HepG2 (cell line): ENCODE results near the gene SLCO4A1. TPM values are rescaled to one million over a fixed set of nuclear protein-coding genes. Genes with fewer than 3 reads are reported as not detected.

ENCODE experiments used
- ATAC-seq: fragments of 200-7000 bp; cut with Tn5 transposase; 3 replicates; pipeline ENCODE4 v1.9.1; 2020; ENCODE audit warnings: mild to moderate bottlenecking, moderate library complexity
- BruUV-seq: library from RNA; stranded (reverse); fragments of 400-500 nt; replicated peaks from 2 replicates; lab custom pipeline; 2021; lab: Mats Ljungman, UMichigan
- CTCF ChIA-PET: fragments of 300-600 bp; formaldehyde crosslinking; extraction: SDS; loops from one replicate; lab custom pipeline; 2021; ENCODE audit warnings: low total read pairs, inconsistent platforms, low intra/inter-chr PET ratio; lab: Yijun Ruan, JAX
- POLR2A ChIA-PET: fragments of 350-600 bp; sonication (Branson Sonifier 250); formaldehyde crosslinking; loops from one replicate; lab custom pipeline; 2020; ENCODE audit warnings: antibody characterized with exemption, inconsistent platforms; lab: Yijun Ruan, JAX
- DNase-seq: peaks from one replicate; pipeline ENCODE4 v3.0.0-alpha.2; 2015; ENCODE audit warnings: low spot score
- FAIRE-seq: peaks from 3 replicates; lab custom pipeline; 2011; peaks lifted over from hg19 to GRCh38; lab: Jason Lieb, UNC
- H2AFZ ChIP-seq: one replicate; pipeline ENCODE4 v1.6.1; 2011; ENCODE audit warnings: low read length, inconsistent platforms
- H3K27ac ChIP-seq: fragments of 300-600 bp; 3 replicates; pipeline ENCODE4 v1.8.0; 2011; ENCODE audit warnings: mixed run types, mild to moderate bottlenecking, mixed read lengths, low read length, inconsistent platforms; ENCODE audit not compliant: insufficient read depth; ENCODE audit errors: extremely low read length
- H3K27me3 ChIP-seq, 2 experiments: fragments of 200-600 bp in 1 of 2; 2 replicates in 1 of 2; 3 replicates in 1 of 2; pipeline versions ENCODE4 v1.6.0 to v1.8.0; 2011; ENCODE audit warnings: low read length in 2 of 2, mild to moderate bottlenecking in 2 of 2, moderate library complexity in 2 of 2, inconsistent platforms in 1 of 2; ENCODE audit not compliant: insufficient read depth in 2 of 2, control insufficient read depth in 1 of 2
- H3K36me3 ChIP-seq, 2 experiments: fragments of 200-600 bp in 1 of 2; replicated peaks in 1 of 2; 2 replicates in 1 of 2; 3 replicates in 1 of 2; pipeline versions ENCODE4 v1.5.1 to v1.8.0; 2011; ENCODE audit warnings: low read length in 2 of 2, inconsistent platforms in 1 of 2; ENCODE audit not compliant: insufficient read depth in 2 of 2, control insufficient read depth in 1 of 2
- H3K4me1 ChIP-seq: 2 replicates; pipeline ENCODE4 v1.5.1; 2012; ENCODE audit warnings: low read length, inconsistent platforms; ENCODE audit not compliant: insufficient read depth
- H3K4me2 ChIP-seq: 2 replicates; pipeline ENCODE4 v1.6.0; 2011; ENCODE audit warnings: low read depth, low read length, inconsistent platforms
- H3K4me3 ChIP-seq, 3 experiments: fragments of 200-600 bp in 1 of 3; sonication (generic), shearing (Covaris generic) in 1 of 3; replicated peaks in 1 of 3; 2 replicates each; pipeline ENCODE4 v1.5.1; 2011 to 2016; ENCODE audit warnings: low read length in 3 of 3, inconsistent platforms in 2 of 3, low read depth in 2 of 3, mild to moderate bottlenecking in 2 of 3, control low read depth in 1 of 3, mixed read lengths in 1 of 3; ENCODE audit not compliant: insufficient read depth in 1 of 3
- H3K79me2 ChIP-seq: one replicate; pipeline ENCODE4 v1.6.1; 2011; ENCODE audit warnings: low read length, inconsistent platforms; ENCODE audit not compliant: insufficient read depth
- H3K9ac ChIP-seq: 2 replicates; pipeline ENCODE4 v1.6.0; 2011; ENCODE audit warnings: mild to moderate bottlenecking, low read depth, low read length, inconsistent platforms; ENCODE audit not compliant: insufficient read depth
- H3K9me3 ChIP-seq: 2 replicates; pipeline ENCODE4 v1.5.1; 2012; ENCODE audit warnings: mild to moderate bottlenecking, low read length
- H4K20me1 ChIP-seq: 2 replicates; pipeline ENCODE4 v1.6.0; 2011; ENCODE audit warnings: inconsistent platforms, mild to moderate bottlenecking, low read length, moderate library complexity; ENCODE audit not compliant: insufficient read depth
- RAD21 ChIP-seq: fragments of 450-650 bp; formaldehyde crosslinking; IDR thresholded peaks from 2 replicates; pipeline ENCODE4 v1.5.0; 2020; ENCODE audit warnings: mild to moderate bottlenecking
- ZNF318 ChIP-seq: sonication (generic); formaldehyde crosslinking; IDR thresholded peaks from 2 replicates; pipeline ENCODE4 v1.4.0; 2020; ENCODE audit warnings: mild to moderate bottlenecking, missing genetic modification reagents
- WGBS: methylation state at CpG from one replicate; pipeline ENCODE4 v1.1.6; 2017; ENCODE audit warnings: low lambda C conversion rate; 5-methylcytosine and 5-hydroxymethylcytosine counted together
- in situ Hi-C: cut with HindIII; loops from 2 replicates; pipeline ENCODE4 v1.10.0; 2017; ENCODE audit warnings: low pct_unique_long_range_greater_than_20kb; ENCODE audit not compliant: extremely low pct_ligation_motif_present
- intact Hi-C: fragments of 100-400 bp; cut with micrococcal nuclease; formaldehyde crosslinking; loops from one replicate; pipeline ENCODE4 v1.10.0; 2022; ENCODE audit not compliant: unreplicated experiment
- polyA plus RNA-seq, 8 experiments: library from polyadenylated mRNA; depleted of rRNA in 3 of 8; stranded (reverse) in 7 of 8; unstranded in 1 of 8; fragments of >200 nt; fragmentation: Illumina TruSeq in 4 of 8; extraction: Trizol in 4 of 8; gene quantifications; 2 replicates each; pipeline versions ENCODE4 v1.2.1 to v1.2.3, GENCODE V29; 2011 to 2016; ENCODE audit warnings: low read depth in 4 of 8, missing spikeins in 1 of 8, mixed read lengths in 1 of 8; ENCODE audit not compliant: insufficient read depth in 1 of 8
- total RNA-seq, 5 experiments: library from RNA; depleted of rRNA; stranded (reverse); fragments of >200 nt; fragmentation: Illumina TruSeq; extraction: Trizol; gene quantifications; 2 replicates each; pipeline ENCODE4 v1.2.3, GENCODE V29; 2016; ENCODE audit warnings: low read depth in 1 of 5
- TF ChIP-seq, protein P1 (sequence below), 2 experiments: sonication (generic) in 1 of 2; formaldehyde crosslinking in 1 of 2; IDR thresholded peaks; 2 replicates each; pipeline versions ENCODE4 v1.5.1 to v1.6.1; 2011 to 2020; ENCODE audit warnings: borderline replicate concordance in 1 of 2, low read depth in 1 of 2, low read length in 1 of 2, mild to moderate bottlenecking in 1 of 2, missing genetic modification reagents in 1 of 2, moderate library complexity in 1 of 2
- TF ChIP-seq, protein P2 (sequence below): sonication (generic); formaldehyde crosslinking; conservative IDR thresholded peaks from 2 replicates; pipeline ENCODE4 v1.8.0; 2022; ENCODE audit warnings: low read depth, missing genetic modification reagents

SLCO4A1 gene
- total and polyA plus RNA-seq, 2 of the 13 experiments (the other 11 are each of a cell fraction or from before 2014, with no cell fraction given), result 55.5 to 112 TPM

DNA sequence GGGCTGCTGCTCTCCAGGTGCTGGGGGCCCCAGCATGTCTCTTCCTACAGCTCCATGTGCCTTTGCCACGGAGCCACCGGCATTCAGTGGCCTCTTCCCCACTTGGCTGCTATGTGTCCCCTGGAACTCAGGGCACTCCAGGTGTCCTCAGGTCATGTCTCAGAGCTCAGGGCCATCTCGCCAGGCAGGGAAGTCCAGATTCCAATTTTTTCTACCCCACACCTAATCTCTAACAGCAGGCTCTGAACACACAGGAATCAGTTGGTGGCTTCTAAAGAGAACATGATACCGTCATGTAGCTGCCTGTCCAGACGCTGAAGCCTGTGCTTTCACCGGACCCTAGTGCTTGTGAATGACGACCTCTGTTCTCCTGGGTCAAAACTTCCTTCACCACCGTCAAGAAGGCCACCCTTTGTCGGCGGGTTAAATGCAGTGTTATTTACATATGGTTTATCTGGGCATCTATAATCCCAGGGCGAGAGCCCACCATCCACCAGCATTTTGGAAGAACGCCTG lies 4.2 kb upstream of the SLCO4A1 start (continued):
- TF ChIP-seq ZNF318 (CRISPR knock-in tag), result no peak

DNA sequence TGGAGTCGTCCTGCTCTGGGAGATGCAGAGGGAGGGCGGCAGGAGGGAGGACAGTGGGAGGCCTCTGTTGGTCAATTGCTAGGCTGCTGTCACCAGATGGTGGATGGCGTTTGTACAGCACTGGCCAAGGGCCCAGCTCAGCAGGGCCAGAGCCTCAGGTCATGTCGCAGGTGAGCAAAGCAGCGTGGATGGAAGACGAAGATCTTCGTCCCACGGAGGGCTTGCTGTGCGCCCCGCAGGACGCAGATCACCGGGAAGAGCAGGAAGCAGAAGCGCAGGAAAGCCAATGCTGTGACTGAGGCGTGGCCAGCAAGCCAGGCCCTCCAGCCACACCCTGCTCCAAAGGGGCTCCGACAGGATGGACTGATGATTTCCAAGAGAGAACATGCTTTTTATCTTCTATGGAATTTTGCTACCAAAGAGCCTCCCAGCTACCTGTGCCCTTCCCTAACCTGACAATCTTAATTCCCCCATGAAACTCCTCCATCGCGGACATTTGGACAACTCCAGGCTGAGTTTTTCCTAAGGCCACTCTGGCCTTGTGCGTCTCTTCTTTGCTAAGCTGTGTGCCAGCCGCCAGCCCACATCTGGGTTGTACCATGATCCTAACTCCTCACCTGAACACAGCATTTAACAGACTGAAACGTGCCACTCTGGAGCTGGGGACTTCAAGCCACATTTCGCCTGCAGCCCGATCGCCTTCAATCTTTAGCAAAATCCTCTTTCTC lies 3.5 kb upstream of the SLCO4A1 start:
- in situ Hi-C loops (no loop called here), intact Hi-C loops (no loop called here)
- ATAC-seq (peak; percentile 18), FAIRE-seq (no peak), DNase-seq (no peak)
- H3K36me3 ChIP-seq, result no peaks in the 10 kb centered on the region; a peak in 1 of 5 replicates
- CTCF ChIA-PET, result no interaction called here
- H3K79me2 ChIP-seq, result peaks cover 13% of the 10 kb centered on the region
- H3K4me3 ChIP-seq, result peak overlapping the region in 2 of 3 experiments; percentile 4 to 42; a peak in 2 of 6 replicates
- H3K9ac ChIP-seq, result no peak overlapping the region
- H3K27me3 ChIP-seq, result peaks cover 25 to 45% of the 10 kb centered on the region in 2 experiments
- H3K27ac ChIP-seq, result no peak overlapping the region
- H3K4me1 ChIP-seq, result peaks cover 90% of the 10 kb centered on the region
- 62% methylated on average over 23 of the region's 23 CpGs for WGBS
- POLR2A ChIA-PET, result interaction anchor here (0.8 to 3.7 kb wide), 9 partner anchors 9 to 270 kb away, joined by 3 to 27 read pairs (median 5); no protein-coding TSS in a partner anchor
- H3K4me2 ChIP-seq, result peak overlapping the region; percentile 69
- H2AFZ ChIP-seq, result no peak overlapping the region
- no TSS peak for BruUV-seq
- H4K20me1 ChIP-seq, result no peaks in the 10 kb centered on the region
- no peaks in the 10 kb centered on the region for H3K9me3 ChIP-seq
- TF ChIP-seq, protein P1, sequence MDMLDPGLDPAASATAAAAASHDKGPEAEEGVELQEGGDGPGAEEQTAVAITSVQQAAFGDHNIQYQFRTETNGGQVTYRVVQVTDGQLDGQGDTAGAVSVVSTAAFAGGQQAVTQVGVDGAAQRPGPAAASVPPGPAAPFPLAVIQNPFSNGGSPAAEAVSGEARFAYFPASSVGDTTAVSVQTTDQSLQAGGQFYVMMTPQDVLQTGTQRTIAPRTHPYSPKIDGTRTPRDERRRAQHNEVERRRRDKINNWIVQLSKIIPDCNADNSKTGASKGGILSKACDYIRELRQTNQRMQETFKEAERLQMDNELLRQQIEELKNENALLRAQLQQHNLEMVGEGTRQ (IDR thresholded peaks at IDR 0.05; ENCODE audit: low read depth, low read length), result no peak
- TF ChIP-seq, protein P1 (CRISPR knock-in tag; IDR thresholded peaks at IDR 0.05; ENCODE audit: borderline replicate concordance), result no peak
- TF ChIP-seq RAD21 (CRISPR knock-in tag), result no peak
- TF ChIP-seq, protein P2, sequence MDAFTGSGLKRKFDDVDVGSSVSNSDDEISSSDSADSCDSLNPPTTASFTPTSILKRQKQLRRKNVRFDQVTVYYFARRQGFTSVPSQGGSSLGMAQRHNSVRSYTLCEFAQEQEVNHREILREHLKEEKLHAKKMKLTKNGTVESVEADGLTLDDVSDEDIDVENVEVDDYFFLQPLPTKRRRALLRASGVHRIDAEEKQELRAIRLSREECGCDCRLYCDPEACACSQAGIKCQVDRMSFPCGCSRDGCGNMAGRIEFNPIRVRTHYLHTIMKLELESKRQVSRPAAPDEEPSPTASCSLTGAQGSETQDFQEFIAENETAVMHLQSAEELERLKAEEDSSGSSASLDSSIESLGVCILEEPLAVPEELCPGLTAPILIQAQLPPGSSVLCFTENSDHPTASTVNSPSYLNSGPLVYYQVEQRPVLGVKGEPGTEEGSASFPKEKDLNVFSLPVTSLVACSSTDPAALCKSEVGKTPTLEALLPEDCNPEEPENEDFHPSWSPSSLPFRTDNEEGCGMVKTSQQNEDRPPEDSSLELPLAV, result no peak
